Activated CD4-positive, CD25-positive, alpha-beta regulatory T cell treated with anti-CD3 and anti-CD28 coated beads, Interleukin-2, amount 50 U/mL, for 16 hours (primary cell): ENCODE data around the gene ASCL3.
"Not testable (repeated sequence)": the region's sequence is repeated elsewhere in the genome, so short reads cannot be mapped to it uniquely, and the experiment has no call there.

Experiments used
- DNase-seq: peaks from one replicate; pipeline ENCODE4 v3.0.0-alpha.2; 2020; ENCODE audit warnings: low read depth, low spot score

ASCL3 gene

DNA sequence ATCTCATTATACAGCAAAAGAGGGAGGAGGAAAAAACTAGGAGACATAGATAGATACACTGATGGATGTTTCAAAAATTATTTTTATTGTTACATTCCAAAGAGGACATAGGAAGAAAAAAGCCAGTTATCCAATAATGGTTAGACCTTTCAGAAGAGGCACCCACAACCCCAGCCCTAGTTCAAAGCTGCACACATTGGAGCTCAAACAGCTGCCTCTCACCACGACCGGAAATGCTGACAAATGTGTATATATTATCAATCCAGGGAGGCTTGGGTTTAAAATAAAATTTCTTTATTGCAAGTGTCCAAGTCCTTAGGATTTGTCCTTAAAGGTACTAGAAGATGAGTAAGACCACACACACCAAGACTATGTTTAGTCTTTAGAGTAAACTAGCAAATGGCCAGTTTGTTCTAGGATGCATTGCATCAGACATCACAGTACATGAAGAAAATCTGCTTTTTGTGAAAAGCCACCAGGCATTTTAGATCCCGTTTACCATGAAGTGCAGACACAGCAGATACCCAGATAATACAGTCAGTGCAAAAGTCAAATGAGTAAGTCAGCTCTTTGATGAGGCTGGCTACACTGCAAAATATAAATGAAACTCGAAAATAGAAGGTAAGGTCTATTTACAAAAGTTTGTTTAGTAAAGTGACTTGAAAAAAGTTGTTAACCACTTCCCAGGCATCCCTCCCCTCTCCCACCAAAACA lies 4.6 kb upstream of the ASCL3 start:
- DNase-seq, result no peak

DNA sequence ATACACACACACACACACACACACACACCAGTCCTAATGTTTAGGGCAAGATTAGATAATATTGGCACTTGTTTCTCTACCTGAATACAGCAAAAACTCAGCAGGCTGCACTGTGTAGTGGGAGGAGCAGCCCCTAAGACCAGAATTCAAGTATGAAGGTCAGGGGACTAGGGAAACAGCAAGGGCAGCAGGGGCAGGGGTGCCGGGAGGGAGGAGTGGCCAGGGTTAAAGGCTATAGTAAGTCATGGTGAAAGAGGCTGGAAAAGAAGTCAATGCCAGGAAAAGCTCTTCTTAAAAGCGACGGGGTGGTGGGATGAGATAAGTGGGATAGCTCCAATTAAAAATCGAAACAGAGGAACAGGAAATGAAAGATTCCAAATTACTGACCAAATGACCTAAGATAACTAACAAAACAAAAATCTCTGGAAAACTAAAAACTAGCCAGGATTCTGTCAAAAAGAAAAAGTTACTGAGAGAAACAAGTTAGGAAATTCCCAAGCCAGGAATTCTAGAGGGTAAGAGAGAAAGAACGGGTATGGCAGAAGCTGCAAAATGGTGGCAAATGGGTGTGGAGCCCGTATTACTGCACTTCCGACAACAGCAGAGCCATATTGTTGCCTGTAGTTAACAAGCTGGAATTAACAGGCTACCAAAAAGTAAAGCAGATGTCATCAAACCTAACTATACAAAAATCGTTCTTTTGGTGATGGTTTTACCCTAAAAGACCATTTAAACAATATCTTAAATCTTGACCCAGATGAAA lies 1.3 kb downstream of the ASCL3 start:
- DNase-seq, result no peak

GRCh38 chr11:8937659-8938058 lies 5.2 kb downstream of the ASCL3 start:
- DNase-seq, result no peak

DNA sequence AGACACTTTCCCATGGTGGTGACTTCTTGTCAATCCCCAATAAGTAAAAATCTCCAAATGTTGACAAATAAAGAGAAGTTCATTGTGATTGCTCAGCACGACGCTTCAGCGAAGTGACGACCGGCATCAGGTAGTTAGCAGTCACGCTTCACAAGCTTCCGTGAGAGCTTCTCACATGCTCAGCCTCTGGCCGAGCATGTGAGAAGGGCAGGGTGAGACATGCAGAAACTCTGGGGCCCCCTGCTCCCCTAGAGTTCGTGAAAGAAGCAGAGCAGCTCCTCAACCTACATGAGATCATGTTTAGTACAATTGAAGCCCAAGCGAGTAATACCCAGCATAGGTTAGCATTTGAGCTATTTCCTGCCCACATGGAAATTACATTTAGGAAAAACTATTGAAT lies 5.7 kb downstream of the ASCL3 start:
- no peak for DNase-seq

GRCh38 chr11:8935789-8936188 lies 7.0 kb downstream of the ASCL3 start:
- not testable (repeated sequence) for DNase-seq

GRCh38 chr11:8934742-8935488 lies 7.9 kb downstream of the ASCL3 start:
- no peak for DNase-seq

- no peak for DNase-seq
These were observed 8.9 kb downstream of the ASCL3 start for GRCh38 chr11:8933931-8934330.

GRCh38 chr11:8932564-8933180 lies 10.1 kb downstream of the ASCL3 start, which contains the start of gene C11orf16:
Gene C11orf16, minus strand, starts transcription at chr11:8932947. Its CDS starts 639 bp downstream, at chr11:8932308.
- DNase-seq, result no peak

DNA sequence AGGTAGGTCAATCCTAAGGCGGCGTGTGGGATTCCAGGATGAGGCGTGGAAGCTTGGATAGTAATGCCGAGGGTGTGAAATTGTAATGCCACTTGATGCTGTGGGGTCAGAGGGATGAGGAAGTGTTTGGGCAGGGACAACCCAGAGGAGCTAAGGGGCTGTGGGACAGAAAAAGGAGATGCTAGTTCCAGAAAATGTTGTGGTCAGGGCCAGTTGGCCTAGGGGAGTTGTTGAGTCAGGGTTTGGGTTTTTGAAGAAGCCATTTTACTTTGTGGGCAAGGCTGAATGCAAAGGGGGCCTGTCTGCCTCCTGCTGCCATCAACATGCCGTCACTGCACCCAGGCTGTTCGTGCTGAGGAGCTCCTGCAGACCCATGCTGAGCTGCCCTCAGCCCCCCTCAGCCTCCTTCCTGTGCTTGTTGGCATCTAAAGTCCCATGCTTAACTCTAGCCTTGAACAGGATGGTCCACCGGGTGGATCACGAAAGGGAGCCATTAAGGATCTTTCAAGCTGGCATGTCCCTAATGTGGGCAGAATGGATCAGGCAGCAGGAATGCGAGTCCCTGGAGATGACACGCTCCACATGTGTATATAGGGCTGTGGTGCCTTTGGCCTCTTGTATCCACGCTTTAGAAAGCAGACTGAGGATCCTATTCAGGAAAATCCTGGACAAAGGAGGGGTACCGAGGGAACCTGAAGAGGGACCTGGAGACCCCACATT lies 12.2 kb downstream of the ASCL3 start:
- DNase-seq, result no peak

- no peak for DNase-seq
These were observed 13.7 kb downstream of the ASCL3 start for GRCh38 chr11:8928981-8929615.

GRCh38 chr11:8928205-8928604 lies 14.6 kb downstream of the ASCL3 start:
- DNase-seq, result no peak

GRCh38 chr11:8927233-8927632 lies 15.6 kb downstream of the ASCL3 start:
- DNase-seq, result no peak

GRCh38 chr11:8926236-8926635 lies 16.6 kb downstream of the ASCL3 start:
- no peak for DNase-seq

DNA sequence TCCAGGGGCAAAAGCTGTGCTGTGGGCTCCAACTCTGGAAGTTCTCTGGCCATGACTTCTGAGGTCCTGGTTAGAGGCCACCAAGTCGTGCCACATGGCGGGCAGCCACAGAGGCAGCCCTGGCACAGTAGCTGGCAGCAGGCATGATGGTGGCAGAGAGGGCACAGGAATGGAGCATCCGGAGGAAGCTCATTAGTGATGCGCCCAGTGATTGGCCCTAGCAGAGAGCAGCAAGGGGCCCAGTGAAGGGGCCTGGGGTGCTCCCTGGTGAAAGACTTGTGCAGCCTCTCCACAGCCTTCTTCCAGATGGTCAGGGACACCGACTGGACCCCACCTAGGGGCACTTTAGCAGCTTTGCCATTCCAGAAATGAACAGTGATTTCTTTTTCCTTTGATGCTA lies 17.1 kb downstream of the ASCL3 start:
- DNase-seq, result no peak

GRCh38 chr11:8922691-8923090 lies 20.1 kb downstream of the ASCL3 start:
- no peak for DNase-seq

GRCh38 chr11:8917157-8917825 lies 25.5 kb downstream of the ASCL3 start:
- DNase-seq, result no peak

- DNase-seq, result no peak
These were observed 28.2 kb downstream of the ASCL3 start for GRCh38 chr11:8914661-8915018.

DNA sequence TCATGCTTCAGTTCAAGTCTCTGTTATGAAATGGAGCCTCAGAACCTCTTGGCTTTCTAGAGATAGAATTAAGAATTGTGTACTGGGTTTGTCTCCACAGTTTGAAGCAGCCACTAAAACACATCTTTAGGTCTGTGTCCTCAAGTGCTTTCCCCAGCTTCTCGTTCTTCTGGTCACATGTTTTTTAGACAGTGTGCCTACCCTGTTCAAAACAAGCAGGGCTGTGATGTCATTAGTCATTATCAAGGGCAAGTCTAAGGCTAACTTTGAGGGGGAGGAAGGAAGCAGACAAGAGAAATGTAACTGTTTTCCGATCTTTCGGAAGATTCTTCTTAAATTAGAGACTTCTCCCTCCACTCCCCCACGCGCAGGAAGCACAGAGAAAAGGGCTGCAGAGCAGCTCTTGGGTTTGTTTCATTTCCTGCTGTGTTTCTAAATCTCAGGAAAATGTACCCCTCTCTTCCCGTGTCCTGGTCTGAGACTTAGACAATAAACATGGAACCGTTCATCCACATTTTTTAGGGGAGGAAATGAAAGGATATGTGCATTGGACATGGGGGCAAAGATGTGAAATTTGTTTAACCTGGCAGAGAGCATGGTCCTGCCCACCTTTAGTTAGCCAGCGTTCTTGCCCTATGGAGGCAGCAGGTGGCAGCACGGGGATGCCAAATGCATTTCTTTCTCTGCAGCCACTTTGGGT lies 28.7 kb downstream of the ASCL3 start:
- no peak for DNase-seq

GRCh38 chr11:8911029-8911823 lies 31.6 kb downstream of the ASCL3 start, which contains the start of gene AKIP1:
Gene AKIP1, plus strand, starts transcription at chr11:8911189. Its CDS starts 261 bp downstream, at chr11:8911450.
- DNase-seq, result peak; percentile 60
